ENCODE measurements around the gene MTMR1. TPM values are rescaled to one million over a fixed set of nuclear protein-coding genes. Genes with fewer than 3 reads are reported as not detected.

Gene MTMR1
- total RNA-seq, 1 experiment from 2014 or later = 36.1 TPM

GRCh38 chrX:150696866-150697265 lies 3.7 kb downstream of the MTMR1 start:
- intact Hi-C loops (cut with micrococcal nuclease; ENCODE audit: unreplicated experiment) (no loop called here), in situ Hi-C loops (cut with HindIII; ENCODE audit: low pct_unique_long_range_greater_than_20kb, low sequenced_read_pairs) (no loop called here)
- POLR2A ChIA-PET = no interaction called here
- no peaks in the 10 kb centered on the region for H3K9me3 ChIP-seq (ENCODE audit: control insufficient read depth, insufficient read depth, low read depth, low read length)
- H3K27ac ChIP-seq (ENCODE audit: low read length) = no peak overlapping the region
- H3K36me3 ChIP-seq (ENCODE audit: control insufficient read depth, insufficient read depth, low read length) = no peaks in the 10 kb centered on the region
- H3K4me3 ChIP-seq (ENCODE audit: low read depth in 2 of 2, low read length in 2 of 2) = no peak overlapping the region
- no peak for TF ChIP-seq REST (IDR thresholded peaks at IDR 0.05; ENCODE audit: insufficient read depth in 1 of 2, low read depth in 2 of 2, low read length in 1 of 2)
- no peak for TF ChIP-seq CTCF (IDR thresholded peaks at IDR 0.05)
- no peak for TF ChIP-seq POLR2AphosphoS5 (IDR thresholded peaks at IDR 0.05; ENCODE audit: low read depth, low read length)
- TF ChIP-seq SIN3A (IDR thresholded peaks at IDR 0.05; ENCODE audit: borderline replicate concordance, insufficient read depth, low read depth, low read length) = no peak
- TF ChIP-seq TCF7L2 (IDR thresholded peaks at IDR 0.05; ENCODE audit: low read depth, low read length) = no peak
- ATAC-seq (no peak), DNase-seq (ENCODE audit: low read depth, low spot score) (no peak)
- H3K4me1 ChIP-seq (ENCODE audit: control insufficient read depth, insufficient read depth, low read length) = peaks cover 6% of the 10 kb centered on the region
- no TSS peak for BruUV-seq (replicated peaks)
- CTCF ChIA-PET = interaction anchor here (0.6 kb wide), 1 partner anchor 20 kb away, joined by 7 read pairs; no protein-coding TSS in a partner anchor
- no peaks in the 10 kb centered on the region for H3K27me3 ChIP-seq (ENCODE audit: control insufficient read depth, insufficient read depth, low read length)

GRCh38 chrX:150697641-150698040 lies 4.4 kb downstream of the MTMR1 start:
- Histone ChIP-seq H3K27me3 (ENCODE audit: control insufficient read depth, insufficient read depth, low read length) (no peaks in the 10 kb centered on the region), H3K4me3 (ENCODE audit: low read depth in 2 of 2, low read length in 2 of 2) (no peak overlapping the region), H3K36me3 (ENCODE audit: control insufficient read depth, insufficient read depth, low read length) (no peaks in the 10 kb centered on the region), H3K4me1 (ENCODE audit: control insufficient read depth, insufficient read depth, low read length) (no peaks in the 10 kb centered on the region; the same call in none of the 2 replicates), H3K9me3 (ENCODE audit: control insufficient read depth, insufficient read depth, low read depth, low read length) (no peaks in the 10 kb centered on the region), H3K27ac (ENCODE audit: low read length) (no peak overlapping the region)
- TF ChIP-seq POLR2AphosphoS5 (IDR thresholded peaks at IDR 0.05; ENCODE audit: low read depth, low read length) (no peak), SIN3A (IDR thresholded peaks at IDR 0.05; ENCODE audit: borderline replicate concordance, insufficient read depth, low read depth, low read length) (no peak), CTCF (IDR thresholded peaks at IDR 0.05) (no peak)
- CTCF ChIA-PET = no interaction called here
- BruUV-seq (replicated peaks) = no TSS peak
- POLR2A ChIA-PET = no interaction called here
- DNase-seq (ENCODE audit: low read depth, low spot score) (no peak), ATAC-seq (no peak)
- intact Hi-C loops (cut with micrococcal nuclease; ENCODE audit: unreplicated experiment) = no loop called here
- in situ Hi-C loops (cut with HindIII; ENCODE audit: low pct_unique_long_range_greater_than_20kb, low sequenced_read_pairs) = no loop called here
